Nephron (organoid): ENCODE measurements around the gene NTPCR.
"Not testable (repeated sequence)": the region's sequence is repeated elsewhere in the genome, so short reads cannot be mapped to it uniquely, and the experiment has no call there.

Source experiments
- H3K27ac Mint-ChIP-seq, 3 experiments: 2 replicates each; pipeline ENCODE4 v1.8.0; 2020; ENCODE audit warnings: mixed read lengths in 3 of 3, mild to moderate bottlenecking in 2 of 3, moderate library complexity in 1 of 3
- H3K27me3 Mint-ChIP-seq: 2 replicates; pipeline ENCODE4 v1.8.0; 2021; ENCODE audit warnings: low read depth, mild to moderate bottlenecking, moderate library complexity, mixed read lengths
- H3K36me3 Mint-ChIP-seq: 2 replicates; pipeline ENCODE4 v1.8.0; 2020; ENCODE audit warnings: low read depth, mixed read lengths
- H3K4me1 Mint-ChIP-seq: 2 replicates; pipeline ENCODE4 v1.8.0; 2020; ENCODE audit warnings: mixed read lengths
- H3K4me3 Mint-ChIP-seq, 3 experiments: 2 replicates each; pipeline ENCODE4 v1.8.0; 2020; ENCODE audit warnings: mild to moderate bottlenecking in 3 of 3, mixed read lengths in 3 of 3, moderate library complexity in 2 of 3
- H3K9me3 Mint-ChIP-seq: 2 replicates; pipeline ENCODE4 v1.8.0; 2020; ENCODE audit warnings: mixed read lengths
- CTCF ChIP-seq, 3 experiments: fragments of 200-600 bp; sonication (generic); IDR thresholded peaks; one replicate each; pipeline ENCODE4 v1.5.0; 2021; ENCODE audit warnings: antibody characterized with exemption in 3 of 3; ENCODE audit not compliant: unreplicated experiment in 3 of 3

NTPCR gene

DNA sequence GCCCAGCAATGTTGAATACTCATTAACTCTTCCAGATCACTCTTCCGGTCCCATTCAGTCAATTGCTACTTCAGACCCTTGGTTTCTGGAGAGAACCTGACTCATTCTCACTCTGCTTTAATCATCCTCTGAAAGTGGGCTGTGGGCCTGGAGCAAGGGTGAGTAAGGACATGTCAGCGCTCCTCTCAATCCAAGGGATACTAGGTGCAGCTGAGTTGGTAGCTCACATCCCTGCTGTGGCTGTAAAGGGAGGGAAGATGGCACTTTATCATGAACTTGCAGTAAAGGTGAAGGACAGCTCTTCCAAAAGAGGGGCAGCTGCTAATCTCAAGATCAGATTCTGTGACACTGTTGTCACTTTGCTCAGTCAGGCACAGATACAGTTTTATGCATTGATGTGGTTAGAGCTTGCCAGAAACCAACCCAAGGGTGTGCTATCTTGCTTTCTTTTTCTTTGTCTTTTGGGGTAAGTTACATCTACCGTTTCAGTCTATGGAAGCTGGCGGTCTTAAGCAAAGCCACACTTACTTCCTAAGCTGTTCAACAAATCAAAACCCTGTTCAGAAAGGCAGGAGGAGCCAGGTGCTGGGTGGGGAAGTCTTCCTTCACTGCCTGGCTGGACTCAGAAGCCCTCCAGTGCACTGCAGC, 26.5 kb upstream of the NTPCR start:
- H3K27ac Mint-ChIP-seq = no peak overlapping the region
- peaks cover 3% of the 10 kb centered on the region for H3K9me3 Mint-ChIP-seq
- H3K36me3 Mint-ChIP-seq = no peaks in the 10 kb centered on the region
- no peaks in the 10 kb centered on the region for H3K27me3 Mint-ChIP-seq
- H3K4me1 Mint-ChIP-seq = peaks cover 29% of the 10 kb centered on the region
- H3K4me3 Mint-ChIP-seq = no peak overlapping the region
- TF ChIP-seq CTCF (IDR thresholded peaks at IDR 0.05; ENCODE audit: unreplicated experiment in 3 of 3) = no peak

- peaks cover 3% of the 10 kb centered on the region for H3K9me3 Mint-ChIP-seq
- no peak overlapping the region for H3K4me3 Mint-ChIP-seq
- peaks cover 37% of the 10 kb centered on the region for H3K4me1 Mint-ChIP-seq
- TF ChIP-seq CTCF (IDR thresholded peaks at IDR 0.05; ENCODE audit: unreplicated experiment in 3 of 3) = no peak
- H3K27me3 Mint-ChIP-seq = peaks cover 6% of the 10 kb centered on the region
- no peaks in the 10 kb centered on the region for H3K36me3 Mint-ChIP-seq
- H3K27ac Mint-ChIP-seq = peak overlapping the region in 1 of 3 experiments; percentile 87
Measured at GRCh38 chr1:232924874-232925273, 25.5 kb upstream of the NTPCR start.

DNA sequence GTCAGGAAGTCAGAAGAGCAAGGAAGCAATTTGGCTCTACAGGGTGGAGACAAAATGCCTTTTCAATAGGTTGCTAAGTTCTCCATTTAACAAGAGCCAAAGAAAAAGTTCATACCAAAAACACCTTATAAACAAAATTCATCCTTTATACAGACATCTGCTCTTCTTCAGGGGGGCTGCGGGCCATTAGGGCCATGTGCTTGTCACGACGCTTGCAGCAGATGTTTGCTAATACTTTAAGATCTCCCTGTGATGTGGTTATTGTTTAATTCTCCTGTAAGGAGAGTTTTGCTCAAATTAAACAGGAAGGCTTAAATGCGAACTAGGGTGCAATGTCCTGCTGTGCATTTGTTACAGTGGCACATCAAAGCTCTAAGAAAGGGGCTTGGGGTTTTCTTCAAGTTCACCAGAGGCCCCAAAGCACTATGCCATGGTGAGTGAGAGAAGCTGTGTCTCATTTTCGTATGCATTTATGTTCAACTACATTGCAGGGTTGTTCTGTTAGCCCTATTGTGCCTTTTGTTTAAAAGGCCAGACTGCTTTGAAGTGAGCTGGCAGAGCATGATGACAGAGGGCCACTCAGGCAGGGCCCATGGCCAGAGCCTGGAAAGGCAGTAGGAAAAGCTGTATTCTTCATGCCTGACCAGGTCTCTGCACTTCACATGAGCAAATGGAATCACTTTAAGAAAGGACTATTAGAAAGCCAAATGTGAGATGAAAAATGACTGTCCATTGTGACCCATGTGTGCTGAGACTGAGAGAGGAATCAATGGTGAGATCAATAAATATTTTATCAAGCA, 24.8 kb upstream of the NTPCR start:
- no peak overlapping the region for H3K4me3 Mint-ChIP-seq
- peaks cover 39% of the 10 kb centered on the region for H3K4me1 Mint-ChIP-seq
- peaks cover 3% of the 10 kb centered on the region for H3K9me3 Mint-ChIP-seq
- no peaks in the 10 kb centered on the region for H3K36me3 Mint-ChIP-seq
- TF ChIP-seq CTCF (IDR thresholded peaks at IDR 0.05; ENCODE audit: unreplicated experiment in 3 of 3) = no peak
- H3K27ac Mint-ChIP-seq = peak overlapping the region; percentile 30 to 87 (median 69)
- peaks cover 6% of the 10 kb centered on the region for H3K27me3 Mint-ChIP-seq

DNA sequence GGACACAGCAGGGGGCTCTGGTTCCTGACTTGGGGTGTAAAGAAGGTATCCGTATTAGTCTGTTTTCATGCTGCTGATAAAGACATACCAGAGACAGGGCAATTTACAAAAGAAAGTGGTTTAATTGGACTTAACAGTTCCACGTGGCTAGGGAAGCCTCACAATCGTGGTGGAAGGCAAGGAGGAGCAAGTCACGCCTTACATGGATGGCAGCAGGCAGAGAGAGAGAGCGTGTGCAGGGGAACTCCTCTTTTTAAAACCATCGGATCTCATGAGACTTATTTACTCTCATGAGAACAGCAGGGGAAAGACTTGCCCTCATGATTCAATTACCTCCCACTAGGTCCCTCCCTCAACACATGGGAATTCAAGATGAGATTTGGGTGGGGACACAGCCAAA, 23.2 kb upstream of the NTPCR start:
- peaks cover 30% of the 10 kb centered on the region for H3K4me1 Mint-ChIP-seq
- H3K9me3 Mint-ChIP-seq, H3K27ac Mint-ChIP-seq, H3K27me3 Mint-ChIP-seq, H3K4me3 Mint-ChIP-seq, H3K36me3 Mint-ChIP-seq: not testable (repeated sequence)

DNA sequence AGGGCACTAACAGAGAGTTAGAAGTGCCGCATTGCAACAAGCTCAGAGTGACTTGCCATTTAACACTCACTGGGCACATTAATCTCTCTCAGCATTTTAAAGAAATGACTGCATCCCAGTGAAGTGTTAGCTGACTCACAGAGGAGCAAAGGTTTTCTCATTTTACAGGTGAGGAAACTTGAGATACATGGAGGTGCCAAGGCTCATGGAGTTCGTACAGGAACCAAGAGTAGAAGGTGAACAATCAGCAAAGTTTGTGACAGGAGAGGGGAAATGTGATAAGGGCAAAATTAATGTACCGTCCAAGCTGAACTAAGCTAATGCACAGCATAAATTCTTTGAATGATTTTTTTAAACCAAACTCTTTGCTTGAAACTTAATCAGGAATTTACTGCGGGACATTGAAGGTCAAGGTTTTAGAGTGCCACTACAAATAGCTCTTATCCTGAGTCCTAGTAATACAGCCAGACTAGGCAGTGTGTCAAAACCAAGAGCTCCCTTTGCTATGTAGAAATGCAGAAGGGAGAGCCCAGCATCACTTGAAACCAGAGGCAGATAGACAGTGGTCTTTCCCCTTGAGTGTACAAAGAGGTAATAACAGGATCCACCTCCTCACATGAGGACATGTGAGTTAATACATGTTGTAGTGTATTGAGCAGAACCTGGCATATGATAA, 22.4 kb upstream of the NTPCR start:
- Mint-ChIP-seq H3K27me3 (peaks cover 10% of the 10 kb centered on the region), H3K4me3 (no peak overlapping the region), H3K4me1 (peaks cover 30% of the 10 kb centered on the region), H3K9me3 (peaks cover 3% of the 10 kb centered on the region), H3K36me3 (no peaks in the 10 kb centered on the region), H3K27ac (no peak overlapping the region)
- no peak for TF ChIP-seq CTCF (IDR thresholded peaks at IDR 0.05; ENCODE audit: unreplicated experiment in 3 of 3)
